OCI-LY7 (cell line): ENCODE measurements around the gene ZBED5. TPM values are rescaled to one million over a fixed set of nuclear protein-coding genes. Genes with fewer than 3 reads are reported as not detected.
A peak's percentile ranks its signal among the peaks of the same experiment; 100 is the strongest.
"Not testable (repeated sequence)": the region's sequence is repeated elsewhere in the genome, so short reads cannot be mapped to it uniquely, and the experiment has no call there.

Experiments
- BruUV-seq: library from RNA; stranded (reverse); fragments of 400-500 nt; replicated peaks from 2 replicates; lab custom pipeline; 2021; lab: Mats Ljungman, UMichigan
- CTCF ChIA-PET: fragments of 300-600 bp; sonication (Branson Sonifier 250); formaldehyde crosslinking; loops from one replicate; lab custom pipeline; 2022; ENCODE audit warnings: antibody characterized with exemption; ENCODE audit not compliant: unreplicated experiment; lab: Charles Lee
- POLR2A ChIA-PET: fragments of 300-600 bp; sonication (Branson Sonifier 250); formaldehyde crosslinking; loops from one replicate; lab custom pipeline; 2022; ENCODE audit warnings: antibody characterized with exemption; lab: Charles Lee
- DNase-seq: peaks from one replicate; pipeline ENCODE4 v3.0.0-alpha.2; 2015; ENCODE audit warnings: low spot score
- H2AFZ ChIP-seq: fragments of 200-600 bp; sonication (generic), shearing (Covaris generic); 2 replicates; pipeline ENCODE4 v1.6.1; 2014; ENCODE audit warnings: mild to moderate bottlenecking, antibody characterized with exemption, low read length, moderate library complexity
- H3K27ac ChIP-seq: fragments of 200-600 bp; sonication (generic); 2 replicates; pipeline ENCODE4 v1.5.1; 2014; ENCODE audit warnings: mixed run types, low read depth, mild to moderate bottlenecking, moderate library complexity, low read length, inconsistent platforms; ENCODE audit not compliant: poor library complexity, severe bottlenecking
- H3K36me3 ChIP-seq: fragments of 200-600 bp; sonication (generic); 2 replicates; pipeline ENCODE4 v1.6.1; 2014; ENCODE audit warnings: mild to moderate bottlenecking, antibody characterized with exemption, low read length, moderate library complexity, mixed read lengths; ENCODE audit not compliant: insufficient read depth
- H3K4me1 ChIP-seq: fragments of 200-600 bp; sonication (generic); 2 replicates; pipeline ENCODE4 v1.5.1; 2014; ENCODE audit warnings: mild to moderate bottlenecking, low read length; ENCODE audit not compliant: insufficient read depth, poor library complexity, severe bottlenecking
- H3K4me2 ChIP-seq: fragments of 200-600 bp; sonication (generic); 2 replicates; pipeline ENCODE4 v1.6.1; 2014; ENCODE audit warnings: mild to moderate bottlenecking, low read length
- H3K4me3 ChIP-seq: fragments of 200-600 bp; sonication (generic); 2 replicates; pipeline ENCODE4 v1.5.1; 2014; ENCODE audit warnings: mild to moderate bottlenecking, low read depth, low read length; ENCODE audit not compliant: poor library complexity, severe bottlenecking
- H3K79me2 ChIP-seq: fragments of 200-600 bp; sonication (generic); 2 replicates; pipeline ENCODE4 v1.6.1; 2016; ENCODE audit warnings: low read depth, mild to moderate bottlenecking, low read length, moderate library complexity, mixed read lengths; ENCODE audit not compliant: insufficient read depth
- H3K9me2 ChIP-seq: fragments of 200-600 bp; sonication (generic); 2 replicates; pipeline ENCODE4 v1.6.1; 2016; ENCODE audit warnings: mild to moderate bottlenecking, low read length, mixed read lengths; ENCODE audit not compliant: insufficient read depth
- H3K9me3 ChIP-seq: fragments of 200-600 bp; sonication (generic); 2 replicates; pipeline ENCODE4 v1.6.1; 2014; ENCODE audit warnings: mild to moderate bottlenecking, mixed run types, low read length, mixed read lengths
- H4K20me1 ChIP-seq: fragments of 200-600 bp; sonication (generic); 2 replicates; pipeline ENCODE4 v1.6.1; 2014; ENCODE audit warnings: mild to moderate bottlenecking, antibody characterized with exemption, low read length, moderate library complexity, mixed read lengths; ENCODE audit not compliant: insufficient read depth
- EZH2phosphoT487 ChIP-seq: fragments of 200-600 bp; sonication (generic); IDR thresholded peaks from 2 replicates; pipeline ENCODE4 v1.6.1; 2018; ENCODE audit warnings: low read depth, borderline replicate concordance, mild to moderate bottlenecking, mixed run types, antibody characterized with exemption, low read length, moderate library complexity, mixed read lengths
- intact Hi-C: fragments of 100-400 bp; cut with micrococcal nuclease; formaldehyde crosslinking; loops from one replicate; pipeline ENCODE4 v1.10.0; 2022; ENCODE audit not compliant: unreplicated experiment
- total RNA-seq, 2 experiments: library from RNA; depleted of rRNA in 1 of 2; stranded (reverse); fragments of >200 nt in 1 of 2; shearing (Covaris generic) in 1 of 2; gene quantifications; 2 replicates each; pipeline ENCODE4 v1.2.3, GENCODE V29; 2014 to 2022
- TF ChIP-seq, protein P1 (sequence below): fragments of 200-600 bp; sonication (generic); conservative IDR thresholded peaks from 2 replicates; pipeline ENCODE4 v1.5.1; 2014; ENCODE audit warnings: mild to moderate bottlenecking, antibody characterized with exemption, low read length, moderate library complexity, mixed read lengths

ZBED5 gene
- total RNA-seq, 2 experiments from 2014 or later: 42.1 to 71.9 TPM

DNA sequence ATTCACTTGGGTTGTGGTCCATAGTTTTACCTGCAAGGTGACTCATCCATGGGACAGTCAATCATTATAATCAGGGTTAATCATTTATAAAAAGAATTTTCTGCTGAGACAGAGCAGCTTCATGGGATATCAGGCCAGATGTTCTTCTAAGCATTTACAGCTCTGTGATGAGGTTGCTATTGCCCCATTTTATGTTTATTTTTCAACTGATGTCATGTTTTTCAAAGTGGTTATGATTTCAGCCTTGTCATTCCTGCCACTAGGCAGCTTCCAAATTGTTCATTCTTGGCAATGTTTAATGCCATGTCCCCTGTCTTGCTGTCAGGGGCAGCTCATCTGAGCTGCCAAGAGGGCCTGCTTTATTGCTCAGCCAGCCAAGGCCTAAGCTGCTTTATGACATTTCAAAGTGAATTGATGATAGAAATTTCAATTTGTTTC, 35.9 kb upstream of the ZBED5 start:
- no peaks in the 10 kb centered on the region for H3K4me1 ChIP-seq
- TF ChIP-seq, protein P1, sequence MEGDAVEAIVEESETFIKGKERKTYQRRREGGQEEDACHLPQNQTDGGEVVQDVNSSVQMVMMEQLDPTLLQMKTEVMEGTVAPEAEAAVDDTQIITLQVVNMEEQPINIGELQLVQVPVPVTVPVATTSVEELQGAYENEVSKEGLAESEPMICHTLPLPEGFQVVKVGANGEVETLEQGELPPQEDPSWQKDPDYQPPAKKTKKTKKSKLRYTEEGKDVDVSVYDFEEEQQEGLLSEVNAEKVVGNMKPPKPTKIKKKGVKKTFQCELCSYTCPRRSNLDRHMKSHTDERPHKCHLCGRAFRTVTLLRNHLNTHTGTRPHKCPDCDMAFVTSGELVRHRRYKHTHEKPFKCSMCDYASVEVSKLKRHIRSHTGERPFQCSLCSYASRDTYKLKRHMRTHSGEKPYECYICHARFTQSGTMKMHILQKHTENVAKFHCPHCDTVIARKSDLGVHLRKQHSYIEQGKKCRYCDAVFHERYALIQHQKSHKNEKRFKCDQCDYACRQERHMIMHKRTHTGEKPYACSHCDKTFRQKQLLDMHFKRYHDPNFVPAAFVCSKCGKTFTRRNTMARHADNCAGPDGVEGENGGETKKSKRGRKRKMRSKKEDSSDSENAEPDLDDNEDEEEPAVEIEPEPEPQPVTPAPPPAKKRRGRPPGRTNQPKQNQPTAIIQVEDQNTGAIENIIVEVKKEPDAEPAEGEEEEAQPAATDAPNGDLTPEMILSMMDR: no peak
- TF ChIP-seq EZH2phosphoT487: no peak
- H3K4me2 ChIP-seq: no peak overlapping the region
- no peak overlapping the region for H3K27ac ChIP-seq
- H4K20me1 ChIP-seq: no peaks in the 10 kb centered on the region
- H3K36me3 ChIP-seq: no peaks in the 10 kb centered on the region
- POLR2A ChIA-PET: no interaction called here
- H3K9me3 ChIP-seq: no peaks in the 10 kb centered on the region
- no peaks in the 10 kb centered on the region for H3K9me2 ChIP-seq
- H3K79me2 ChIP-seq: no peaks in the 10 kb centered on the region
- BruUV-seq: no TSS peak
- CTCF ChIA-PET: no interaction called here
- H3K4me3 ChIP-seq: no peak overlapping the region
- H2AFZ ChIP-seq: no peak overlapping the region
- intact Hi-C loops: no loop called here
- DNase-seq: no peak

DNA sequence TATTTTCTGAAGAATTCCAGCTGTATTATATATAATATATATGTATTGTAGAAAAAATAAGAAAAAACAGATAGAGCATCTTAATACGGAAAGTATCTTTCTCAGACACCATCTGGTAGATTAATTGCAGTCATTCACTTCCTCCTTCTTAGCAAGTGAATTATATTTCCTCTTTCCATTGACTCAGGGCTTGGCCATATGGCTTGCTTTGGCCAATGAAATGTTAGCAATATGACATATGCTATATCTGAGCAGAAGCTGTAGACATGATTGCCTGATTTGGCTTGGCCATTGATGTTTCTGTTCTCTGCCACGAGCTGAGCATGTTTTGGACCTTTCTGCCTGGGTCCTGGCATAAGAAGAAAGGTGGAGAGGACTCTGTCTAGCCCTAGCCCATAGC, 34.4 kb upstream of the ZBED5 start:
- Histone ChIP-seq H3K9me2 (no peaks in the 10 kb centered on the region), H4K20me1 (no peaks in the 10 kb centered on the region), H3K4me3 (no peak overlapping the region), H3K9me3 (no peaks in the 10 kb centered on the region), H3K4me1 (no peaks in the 10 kb centered on the region), H3K27ac (no peak overlapping the region), H3K36me3 (no peaks in the 10 kb centered on the region), H2AFZ (no peak overlapping the region), H3K4me2 (no peak overlapping the region), H3K79me2 (no peaks in the 10 kb centered on the region)
- peak; percentile 29 for DNase-seq
- BruUV-seq: no TSS peak
- intact Hi-C loops: no loop called here
- POLR2A ChIA-PET: interaction anchor here (1.0 to 1.1 kb wide), 2 partner anchors 12 to 23 kb away, joined by 3 read pairs; no protein-coding TSS in a partner anchor
- CTCF ChIA-PET: no interaction called here
- TF ChIP-seq, protein P1: no peak
- no peak for TF ChIP-seq EZH2phosphoT487

DNA sequence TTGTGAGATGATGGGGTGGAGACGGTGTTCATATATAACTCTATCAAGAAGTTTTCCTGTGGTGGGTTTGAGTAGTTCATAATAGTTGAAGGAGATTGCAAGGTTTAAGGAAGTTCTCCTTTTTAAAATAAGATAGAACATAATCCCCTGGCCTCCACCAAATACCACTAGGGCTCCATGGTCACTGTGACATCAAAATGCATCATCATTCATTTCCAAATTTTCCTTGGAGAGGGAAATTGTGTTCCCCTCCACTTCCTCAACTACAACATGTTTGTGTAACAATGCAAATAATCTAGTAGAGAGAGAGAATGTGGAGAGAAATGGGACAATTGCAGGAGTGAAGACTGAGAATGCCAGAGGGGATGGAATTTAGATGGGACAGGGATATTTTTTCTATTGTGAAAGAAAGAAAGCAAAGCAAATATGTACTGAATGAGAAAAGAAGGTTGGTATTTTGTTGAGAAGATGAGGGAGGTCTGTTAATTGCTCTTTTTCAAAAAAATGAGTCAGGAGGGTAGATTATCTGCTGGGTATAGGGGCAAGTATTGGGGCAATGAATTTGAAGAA, 33.4 kb upstream of the ZBED5 start:
- H3K79me2 ChIP-seq: no peaks in the 10 kb centered on the region
- no peaks in the 10 kb centered on the region for H3K9me3 ChIP-seq
- H4K20me1 ChIP-seq: no peaks in the 10 kb centered on the region
- no peak for TF ChIP-seq EZH2phosphoT487
- TF ChIP-seq, protein P1: no peak
- H3K4me1 ChIP-seq: no peaks in the 10 kb centered on the region
- intact Hi-C loops: no loop called here
- POLR2A ChIA-PET: interaction anchor here (0.8 kb wide), 1 partner anchor 1047 kb away, joined by 3 read pairs; no protein-coding TSS in a partner anchor
- no peak overlapping the region for H3K27ac ChIP-seq
- CTCF ChIA-PET: interaction anchor here (0.6 kb wide), 1 partner anchor 9 kb away, joined by 3 read pairs; no protein-coding TSS in a partner anchor
- no peaks in the 10 kb centered on the region for H3K9me2 ChIP-seq
- no peak overlapping the region for H3K4me3 ChIP-seq
- H2AFZ ChIP-seq: no peak overlapping the region
- no peak overlapping the region for H3K4me2 ChIP-seq
- H3K36me3 ChIP-seq: no peaks in the 10 kb centered on the region
- BruUV-seq: no TSS peak
- DNase-seq: no peak

DNA sequence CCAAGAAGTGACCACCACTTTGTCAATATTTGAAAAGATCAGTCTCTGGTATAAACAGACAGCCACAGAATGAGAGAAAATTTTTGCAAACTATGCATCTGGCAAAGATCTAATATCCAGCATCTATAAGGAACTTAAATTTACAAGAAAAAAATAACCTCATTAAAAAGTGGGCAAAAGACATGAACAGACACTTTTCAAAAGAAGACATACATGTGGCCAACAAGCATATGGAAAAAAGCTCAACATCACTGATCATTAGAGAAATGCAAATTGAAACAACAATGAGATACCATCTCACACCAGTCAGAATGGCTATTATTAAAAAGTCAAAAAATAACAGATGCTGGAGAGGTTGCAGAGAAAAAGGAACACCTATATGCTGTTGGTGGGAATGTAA, 32.2 kb upstream of the ZBED5 start:
- BruUV-seq, H4K20me1 ChIP-seq, intact Hi-C loops, H3K27ac ChIP-seq, H3K4me2 ChIP-seq, DNase-seq, H3K9me2 ChIP-seq, H3K36me3 ChIP-seq, CTCF ChIA-PET, H2AFZ ChIP-seq, POLR2A ChIA-PET, H3K4me1 ChIP-seq, H3K9me3 ChIP-seq, H3K4me3 ChIP-seq, H3K79me2 ChIP-seq: not testable (repeated sequence)
